Measurements from ENCODE around the gene RNF220. TPM values are rescaled to one million over a fixed set of nuclear protein-coding genes. Genes with fewer than 3 reads are reported as not detected.

RNF220 gene
- total RNA-seq, 2 donors from 2014 or later, result 121 to 125 TPM

DNA sequence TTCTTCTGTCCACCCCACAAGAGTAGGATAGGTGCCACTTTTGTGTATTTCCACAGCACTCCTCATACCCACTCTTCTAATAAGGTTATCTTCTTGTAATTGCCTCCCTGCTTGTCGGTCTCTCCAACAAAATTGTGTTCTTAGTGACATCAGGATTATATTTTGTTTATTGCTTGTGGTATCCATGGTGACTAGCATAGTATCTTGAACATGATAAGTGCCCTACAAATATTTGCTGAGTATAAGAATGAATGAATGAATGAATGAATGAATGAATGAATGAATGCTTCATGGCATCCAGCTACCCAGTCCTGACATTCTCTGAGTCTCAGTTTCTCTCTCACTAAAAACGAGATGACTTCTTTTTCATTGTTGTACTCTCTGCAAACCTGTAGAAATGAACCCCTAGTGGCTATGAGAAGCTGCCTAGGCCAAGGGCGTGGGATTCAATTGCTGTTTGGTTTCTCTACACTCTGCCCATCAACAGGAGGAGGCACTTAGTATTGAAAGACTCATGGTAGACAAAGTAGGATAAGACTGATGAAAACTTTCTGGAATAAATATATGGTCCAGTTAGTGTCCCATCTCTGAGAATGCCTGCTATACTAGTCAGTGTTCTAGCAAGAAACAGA, 148.2 kb downstream of the RNF220 start:
- no peak for DNase-seq (ENCODE audit: low spot score)
- H3K4me3 ChIP-seq, result no peak overlapping the region
- TF ChIP-seq, protein P1, sequence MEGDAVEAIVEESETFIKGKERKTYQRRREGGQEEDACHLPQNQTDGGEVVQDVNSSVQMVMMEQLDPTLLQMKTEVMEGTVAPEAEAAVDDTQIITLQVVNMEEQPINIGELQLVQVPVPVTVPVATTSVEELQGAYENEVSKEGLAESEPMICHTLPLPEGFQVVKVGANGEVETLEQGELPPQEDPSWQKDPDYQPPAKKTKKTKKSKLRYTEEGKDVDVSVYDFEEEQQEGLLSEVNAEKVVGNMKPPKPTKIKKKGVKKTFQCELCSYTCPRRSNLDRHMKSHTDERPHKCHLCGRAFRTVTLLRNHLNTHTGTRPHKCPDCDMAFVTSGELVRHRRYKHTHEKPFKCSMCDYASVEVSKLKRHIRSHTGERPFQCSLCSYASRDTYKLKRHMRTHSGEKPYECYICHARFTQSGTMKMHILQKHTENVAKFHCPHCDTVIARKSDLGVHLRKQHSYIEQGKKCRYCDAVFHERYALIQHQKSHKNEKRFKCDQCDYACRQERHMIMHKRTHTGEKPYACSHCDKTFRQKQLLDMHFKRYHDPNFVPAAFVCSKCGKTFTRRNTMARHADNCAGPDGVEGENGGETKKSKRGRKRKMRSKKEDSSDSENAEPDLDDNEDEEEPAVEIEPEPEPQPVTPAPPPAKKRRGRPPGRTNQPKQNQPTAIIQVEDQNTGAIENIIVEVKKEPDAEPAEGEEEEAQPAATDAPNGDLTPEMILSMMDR (IDR thresholded peaks at IDR 0.05), result no peak
- H3K4me1 ChIP-seq (ENCODE audit: control insufficient read depth in 1 of 2, low read depth in 2 of 2), result no peaks in the 10 kb centered on the region
- no peak overlapping the region for H3K27ac ChIP-seq
- ATAC-seq (ENCODE audit: insufficient number of reproducible peaks, low FRiP score, low read depth), result no peak
- H3K9me3 ChIP-seq, result no peaks in the 10 kb centered on the region
- no peaks in the 10 kb centered on the region for H3K36me3 ChIP-seq
- no peaks in the 10 kb centered on the region for H3K27me3 ChIP-seq (replicated peaks; ENCODE audit: insufficient read depth)

DNA sequence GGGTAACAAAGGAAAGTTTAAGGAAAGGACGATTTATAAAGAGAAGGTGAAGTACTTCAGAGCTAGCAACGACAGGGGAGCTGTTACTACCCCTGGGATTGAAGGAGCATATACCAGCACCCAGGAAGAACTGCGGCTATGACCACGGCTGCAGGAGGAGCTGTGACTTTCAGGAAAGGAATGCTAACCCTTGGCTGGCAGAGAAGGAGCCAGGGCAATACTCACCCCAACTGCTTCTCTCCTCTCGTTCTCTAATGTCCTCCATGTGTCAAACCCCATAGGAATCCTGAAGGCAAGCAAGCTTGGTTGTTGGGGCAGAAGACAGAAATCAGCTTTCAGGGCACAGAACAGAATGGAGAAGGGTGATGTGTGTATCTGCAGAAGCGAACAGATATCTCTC, 148.7 kb downstream of the RNF220 start:
- Histone ChIP-seq H3K4me1 (ENCODE audit: control insufficient read depth in 1 of 2, low read depth in 2 of 2) (no peaks in the 10 kb centered on the region), H3K27me3 (replicated peaks; ENCODE audit: insufficient read depth) (no peaks in the 10 kb centered on the region), H3K9me3 (no peaks in the 10 kb centered on the region), H3K4me3 (no peak overlapping the region), H3K36me3 (no peaks in the 10 kb centered on the region), H3K27ac (no peak overlapping the region)
- no peak for ATAC-seq (ENCODE audit: insufficient number of reproducible peaks, low FRiP score, low read depth)
- TF ChIP-seq, protein P1 (IDR thresholded peaks at IDR 0.05), result no peak
- DNase-seq (ENCODE audit: low spot score), result no peak

DNA sequence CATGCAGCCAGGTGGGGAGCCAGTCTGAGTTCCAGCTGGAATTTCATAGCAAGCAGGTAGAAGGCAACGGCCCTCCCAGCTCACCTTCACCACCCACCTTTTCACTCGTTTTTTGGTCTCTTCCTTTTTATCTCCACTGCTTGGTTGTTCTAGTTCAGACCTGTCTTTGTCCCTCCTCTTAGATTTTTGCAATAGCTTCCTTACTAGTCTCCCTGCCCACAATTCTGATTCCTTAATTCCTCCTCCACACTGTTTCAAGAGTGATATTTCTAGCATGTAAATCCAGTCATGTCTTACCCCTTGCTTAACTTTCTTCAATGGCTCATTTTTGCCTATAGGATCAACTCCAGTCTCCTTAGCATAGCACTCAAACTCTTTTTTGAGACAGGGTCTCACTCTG, 149.7 kb downstream of the RNF220 start:
- ATAC-seq (ENCODE audit: insufficient number of reproducible peaks, low FRiP score, low read depth) (no peak), DNase-seq (ENCODE audit: low spot score) (no peak)
- Histone ChIP-seq H3K4me3 (no peak overlapping the region), H3K9me3 (no peaks in the 10 kb centered on the region), H3K4me1 (ENCODE audit: control insufficient read depth in 1 of 2, low read depth in 2 of 2) (no peaks in the 10 kb centered on the region), H3K36me3 (no peaks in the 10 kb centered on the region), H3K27me3 (replicated peaks; ENCODE audit: insufficient read depth) (no peaks in the 10 kb centered on the region), H3K27ac (no peak overlapping the region)
- TF ChIP-seq, protein P1 (IDR thresholded peaks at IDR 0.05), result no peak

DNA sequence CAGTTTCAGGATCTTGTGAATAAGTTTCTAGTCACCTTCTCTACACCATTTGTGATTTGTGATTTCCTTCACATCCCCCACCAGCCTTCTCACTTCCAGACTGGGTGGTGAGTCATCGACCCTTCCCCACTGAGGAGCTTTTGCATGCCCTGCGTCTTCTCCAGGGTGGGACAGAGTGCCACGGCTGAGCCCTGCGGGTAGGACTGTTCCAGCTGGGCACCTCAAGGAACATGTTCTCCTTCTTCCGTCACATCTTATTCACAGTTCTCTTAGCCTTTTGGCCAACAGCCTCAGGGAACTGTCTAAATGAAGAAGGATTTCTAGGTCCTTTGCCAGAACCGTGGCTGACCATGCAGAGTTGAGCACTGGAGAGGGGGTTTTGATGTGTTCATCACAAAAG, 152.7 kb downstream of the RNF220 start:
- Histone ChIP-seq H3K36me3 (no peaks in the 10 kb centered on the region), H3K4me1 (ENCODE audit: control insufficient read depth in 1 of 2, low read depth in 2 of 2) (no peaks in the 10 kb centered on the region), H3K27me3 (replicated peaks; ENCODE audit: insufficient read depth) (no peaks in the 10 kb centered on the region), H3K9me3 (no peaks in the 10 kb centered on the region), H3K27ac (no peak overlapping the region), H3K4me3 (no peak overlapping the region)
- DNase-seq (ENCODE audit: low spot score) (no peak), ATAC-seq (ENCODE audit: insufficient number of reproducible peaks, low FRiP score, low read depth) (no peak)
- TF ChIP-seq, protein P1 (IDR thresholded peaks at IDR 0.05), result no peak

DNA sequence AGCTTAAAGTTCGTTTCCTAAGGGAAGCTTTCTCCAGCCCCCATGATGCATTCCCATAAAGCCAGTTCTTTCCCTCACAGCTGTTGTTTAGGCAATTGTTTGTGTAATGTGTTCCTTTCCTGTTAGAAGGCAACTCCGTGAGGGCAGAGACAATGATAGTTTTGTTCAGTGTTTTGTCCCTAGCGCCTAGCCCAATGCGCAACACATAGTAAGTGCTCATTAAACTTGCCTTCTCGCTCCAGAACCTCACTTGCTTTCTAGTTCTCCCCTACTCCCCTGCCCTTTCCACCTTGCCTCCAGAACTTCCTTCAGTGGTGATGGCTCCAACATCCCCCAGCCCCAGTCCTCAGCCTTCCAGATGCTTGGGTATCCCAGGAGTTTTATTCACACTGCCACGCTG, 153.8 kb downstream of the RNF220 start:
- no peak for ATAC-seq (ENCODE audit: insufficient number of reproducible peaks, low FRiP score, low read depth)
- H3K27me3 ChIP-seq (replicated peaks; ENCODE audit: insufficient read depth), result no peaks in the 10 kb centered on the region
- no peak overlapping the region for H3K4me3 ChIP-seq
- H3K36me3 ChIP-seq, result no peaks in the 10 kb centered on the region
- DNase-seq (ENCODE audit: low spot score), result no peak
- H3K4me1 ChIP-seq (ENCODE audit: control insufficient read depth in 1 of 2, low read depth in 2 of 2), result no peaks in the 10 kb centered on the region
- no peaks in the 10 kb centered on the region for H3K9me3 ChIP-seq
- H3K27ac ChIP-seq, result no peak overlapping the region
- TF ChIP-seq, protein P1 (IDR thresholded peaks at IDR 0.05), result no peak

Measured in thoracic aorta (tissue), 2 donors.